HL-60 (cell line): ENCODE measurements around the gene SLC3A2.

Experiments
- CTCF ChIP-seq: IDR thresholded peaks from one replicate; pipeline ENCODE4 v1.5.1; 2011; ENCODE audit warnings: low read length, control low read depth, inconsistent platforms; ENCODE audit not compliant: insufficient read depth
- GABPA ChIP-seq: IDR thresholded peaks from 2 replicates; pipeline ENCODE4 v1.6.1; 2012; ENCODE audit warnings: low read depth
- POLR2AphosphoS5 ChIP-seq: IDR thresholded peaks from 2 replicates; pipeline ENCODE4 v1.6.1; 2012; ENCODE audit warnings: low read depth
- REST ChIP-seq: IDR thresholded peaks from 2 replicates; pipeline ENCODE4 v1.6.1; 2012; ENCODE audit warnings: low read depth; ENCODE audit not compliant: insufficient replicate concordance
- SPI1 ChIP-seq: IDR thresholded peaks from 2 replicates; pipeline ENCODE4 v1.6.1; 2012; ENCODE audit warnings: low read depth, mild to moderate bottlenecking, borderline replicate concordance

- TF ChIP-seq CTCF = no peak
- TF ChIP-seq POLR2AphosphoS5 = no peak
- no peak for TF ChIP-seq REST
- no peak for TF ChIP-seq GABPA
- no peak for TF ChIP-seq SPI1
These were observed 1.1 kb downstream of the SLC3A2 start for GRCh38 chr11:62881579-62882430.
